SK-N-SH treated with all-trans-retinoic acid at 6 μM for 48 hours (cell line): ENCODE measurements around the gene ASAP2.

Source experiments
- ATAC-seq: fragments of 200-7000 bp; cut with Tn5 transposase; 3 replicates; pipeline ENCODE4 v1.9.1; 2020; ENCODE audit warnings: mild to moderate bottlenecking, moderate library complexity
- ARNTL ChIP-seq: fragments of 450-650 bp; formaldehyde crosslinking; IDR thresholded peaks from 2 replicates; pipeline ENCODE4 v1.5.0; 2020; ENCODE audit warnings: low read depth, mild to moderate bottlenecking, moderate library complexity, borderline replicate concordance
- BACH2 ChIP-seq: fragments of 250-450 bp; sonication (Bioruptor Pico); IDR thresholded peaks from 2 replicates; pipeline ENCODE4 v1.9.0; 2021; ENCODE audit warnings: mild to moderate bottlenecking, borderline replicate concordance
- CSDC2 ChIP-seq: fragments of 250-450 bp; sonication (Bioruptor Pico); IDR thresholded peaks from 2 replicates; pipeline ENCODE4 v1.5.0; 2020; ENCODE audit warnings: mild to moderate bottlenecking, moderate library complexity
- ESRRG ChIP-seq: fragments of 250-450 bp; sonication (Bioruptor Pico); IDR thresholded peaks from 2 replicates; pipeline ENCODE4 v1.6.1; 2021; ENCODE audit warnings: mild to moderate bottlenecking
- GLIS3 ChIP-seq: fragments of 250-450 bp; sonication (Bioruptor Pico); IDR thresholded peaks from 2 replicates; pipeline ENCODE4 v1.5.0; 2020; ENCODE audit warnings: mild to moderate bottlenecking, moderate library complexity
- ISL1 ChIP-seq: fragments of 250-450 bp; sonication (Bioruptor Pico); IDR thresholded peaks from 2 replicates; pipeline ENCODE4 v2.1.2; 2022; ENCODE audit warnings: mild to moderate bottlenecking, moderate library complexity
- OSR1 ChIP-seq: fragments of 250-450 bp; sonication (Bioruptor Pico); IDR thresholded peaks from 2 replicates; pipeline ENCODE4 v1.8.0; 2022; ENCODE audit warnings: moderate library complexity, mild to moderate bottlenecking, inconsistent platforms
- PPARA ChIP-seq: fragments of 250-450 bp; sonication (Bioruptor Pico); IDR thresholded peaks from 2 replicates; pipeline ENCODE4 v1.5.0; 2020; ENCODE audit warnings: mild to moderate bottlenecking, borderline replicate concordance
- RARB ChIP-seq: fragments of 250-450 bp; sonication (Bioruptor Pico); IDR thresholded peaks from 2 replicates; pipeline ENCODE4 v1.8.0; 2021; ENCODE audit warnings: mild to moderate bottlenecking, moderate library complexity
- SNAI2 ChIP-seq: fragments of 250-450 bp; sonication (Bioruptor Pico); IDR thresholded peaks from 2 replicates; pipeline ENCODE4 v1.5.0; 2020; ENCODE audit warnings: mild to moderate bottlenecking, moderate library complexity
- TCF4 ChIP-seq: fragments of 250-450 bp; sonication (Bioruptor Pico); IDR thresholded peaks from 2 replicates; pipeline ENCODE4 v1.8.0; 2021; ENCODE audit warnings: mild to moderate bottlenecking, moderate library complexity, borderline replicate concordance
- TOX ChIP-seq: fragments of 250-450 bp; sonication (Bioruptor Pico); IDR thresholded peaks from 2 replicates; pipeline ENCODE4 v1.8.0; 2021; ENCODE audit warnings: mild to moderate bottlenecking, moderate library complexity, borderline replicate concordance
- ZC3H10 ChIP-seq: fragments of 250-450 bp; sonication (Bioruptor Pico); IDR thresholded peaks from 2 replicates; pipeline ENCODE4 v1.5.1; 2021; ENCODE audit warnings: mild to moderate bottlenecking, moderate library complexity
- ZFP3 ChIP-seq: fragments of 250-450 bp; sonication (Bioruptor Pico); IDR thresholded peaks from 2 replicates; pipeline ENCODE4 v1.5.0; 2020; ENCODE audit warnings: mild to moderate bottlenecking, moderate library complexity
- ZFP30 ChIP-seq: fragments of 450-650 bp; formaldehyde crosslinking; IDR thresholded peaks from 2 replicates; pipeline ENCODE4 v1.5.0; 2022; ENCODE audit warnings: mild to moderate bottlenecking, moderate library complexity
- ZNF565 ChIP-seq: fragments of 450-650 bp; formaldehyde crosslinking; conservative IDR thresholded peaks from 2 replicates; pipeline ENCODE4 v1.5.0; 2020; ENCODE audit warnings: low read depth, mild to moderate bottlenecking, moderate library complexity
- ZNF70 ChIP-seq: fragments of 450-650 bp; formaldehyde crosslinking; IDR thresholded peaks from 2 replicates; pipeline ENCODE4 v1.5.0; 2020; ENCODE audit warnings: mild to moderate bottlenecking, moderate library complexity
- ZNF8 ChIP-seq: fragments of 450-650 bp; formaldehyde crosslinking; IDR thresholded peaks from 2 replicates; pipeline ENCODE4 v1.5.0; 2020; ENCODE audit warnings: mild to moderate bottlenecking, moderate library complexity
- TF ChIP-seq, protein P1 (sequence below): fragments of 250-450 bp; sonication (Bioruptor Pico); IDR thresholded peaks from 2 replicates; pipeline ENCODE4 v1.5.1; 2020; ENCODE audit warnings: low read depth, mild to moderate bottlenecking, moderate library complexity
- TF ChIP-seq, protein P2 (sequence below): fragments of 250-450 bp; sonication (Bioruptor Pico); IDR thresholded peaks from 2 replicates; pipeline ENCODE4 v1.5.0; 2020; ENCODE audit warnings: mild to moderate bottlenecking, moderate library complexity
- TF ChIP-seq, protein P3 (sequence below): fragments of 250-450 bp; sonication (Bioruptor Pico); IDR thresholded peaks from 2 replicates; pipeline ENCODE4 v1.8.0; 2021; ENCODE audit warnings: low read depth, mild to moderate bottlenecking, moderate library complexity, borderline replicate concordance
- TF ChIP-seq, protein P4 (sequence below): fragments of 250-450 bp; sonication (Bioruptor Pico); IDR thresholded peaks from 2 replicates; pipeline ENCODE4 v1.8.0; 2020; ENCODE audit warnings: mild to moderate bottlenecking, moderate library complexity, borderline replicate concordance
- TF ChIP-seq, protein P5 (sequence below): fragments of 250-450 bp; sonication (Bioruptor Pico); IDR thresholded peaks from 2 replicates; pipeline ENCODE4 v1.5.1; 2021; ENCODE audit warnings: mild to moderate bottlenecking, moderate library complexity

Gene ASAP2

DNA sequence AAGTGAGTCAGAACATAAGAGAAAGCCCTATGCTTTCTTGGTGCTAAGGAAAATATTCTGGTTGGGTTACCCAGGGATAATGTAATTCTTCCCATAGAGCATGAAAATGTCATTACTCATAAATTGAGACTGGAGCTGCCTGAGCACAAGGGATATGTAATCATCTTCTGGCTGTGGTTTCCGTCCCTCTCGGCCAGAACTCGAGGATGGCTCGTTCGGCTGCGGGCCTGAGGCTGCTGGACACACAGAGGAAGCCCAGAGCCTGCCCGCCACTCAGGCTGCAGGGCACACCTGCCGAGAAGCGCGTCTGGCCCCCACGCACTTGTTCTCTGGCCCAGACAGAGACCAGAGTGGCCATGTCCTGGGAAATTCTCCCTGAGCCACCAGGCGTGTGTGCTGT is 104.9 kb downstream of the ASAP2 start (continued):
- TF ChIP-seq SNAI2 = peak; percentile 95

DNA sequence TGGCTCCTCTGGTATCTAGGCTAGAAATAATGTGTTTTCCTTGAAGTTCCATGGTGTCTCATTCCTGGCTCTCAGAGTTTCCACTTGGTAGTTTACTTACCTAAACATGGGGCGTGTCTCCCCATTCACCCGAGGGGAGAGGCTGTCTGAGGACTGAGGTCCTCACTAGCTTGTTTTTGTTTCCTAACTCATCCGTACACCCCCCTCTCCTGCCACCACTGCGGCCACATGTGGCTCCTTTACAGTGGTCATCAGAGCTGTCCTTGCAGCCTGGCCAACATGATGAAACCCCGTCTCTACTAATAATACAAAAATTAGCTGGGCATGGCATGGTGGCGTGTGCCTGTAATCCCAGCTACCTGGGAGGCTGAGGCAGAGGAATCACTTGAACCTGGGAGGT is 106.0 kb downstream of the ASAP2 start:
- ATAC-seq = no peak
- TF ChIP-seq, protein P1, sequence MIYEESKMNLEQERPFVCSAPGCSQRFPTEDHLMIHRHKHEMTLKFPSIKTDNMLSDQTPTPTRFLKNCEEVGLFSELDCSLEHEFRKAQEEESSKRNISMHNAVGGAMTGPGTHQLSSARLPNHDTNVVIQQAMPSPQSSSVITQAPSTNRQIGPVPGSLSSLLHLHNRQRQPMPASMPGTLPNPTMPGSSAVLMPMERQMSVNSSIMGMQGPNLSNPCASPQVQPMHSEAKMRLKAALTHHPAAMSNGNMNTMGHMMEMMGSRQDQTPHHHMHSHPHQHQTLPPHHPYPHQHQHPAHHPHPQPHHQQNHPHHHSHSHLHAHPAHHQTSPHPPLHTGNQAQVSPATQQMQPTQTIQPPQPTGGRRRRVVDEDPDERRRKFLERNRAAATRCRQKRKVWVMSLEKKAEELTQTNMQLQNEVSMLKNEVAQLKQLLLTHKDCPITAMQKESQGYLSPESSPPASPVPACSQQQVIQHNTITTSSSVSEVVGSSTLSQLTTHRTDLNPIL (CRISPR knock-in tag) = no peak
- no peak for TF ChIP-seq OSR1 (CRISPR knock-in tag)
- no peak for TF ChIP-seq ZNF565 (CRISPR knock-in tag)
- no peak for TF ChIP-seq PPARA
- TF ChIP-seq, protein P2, sequence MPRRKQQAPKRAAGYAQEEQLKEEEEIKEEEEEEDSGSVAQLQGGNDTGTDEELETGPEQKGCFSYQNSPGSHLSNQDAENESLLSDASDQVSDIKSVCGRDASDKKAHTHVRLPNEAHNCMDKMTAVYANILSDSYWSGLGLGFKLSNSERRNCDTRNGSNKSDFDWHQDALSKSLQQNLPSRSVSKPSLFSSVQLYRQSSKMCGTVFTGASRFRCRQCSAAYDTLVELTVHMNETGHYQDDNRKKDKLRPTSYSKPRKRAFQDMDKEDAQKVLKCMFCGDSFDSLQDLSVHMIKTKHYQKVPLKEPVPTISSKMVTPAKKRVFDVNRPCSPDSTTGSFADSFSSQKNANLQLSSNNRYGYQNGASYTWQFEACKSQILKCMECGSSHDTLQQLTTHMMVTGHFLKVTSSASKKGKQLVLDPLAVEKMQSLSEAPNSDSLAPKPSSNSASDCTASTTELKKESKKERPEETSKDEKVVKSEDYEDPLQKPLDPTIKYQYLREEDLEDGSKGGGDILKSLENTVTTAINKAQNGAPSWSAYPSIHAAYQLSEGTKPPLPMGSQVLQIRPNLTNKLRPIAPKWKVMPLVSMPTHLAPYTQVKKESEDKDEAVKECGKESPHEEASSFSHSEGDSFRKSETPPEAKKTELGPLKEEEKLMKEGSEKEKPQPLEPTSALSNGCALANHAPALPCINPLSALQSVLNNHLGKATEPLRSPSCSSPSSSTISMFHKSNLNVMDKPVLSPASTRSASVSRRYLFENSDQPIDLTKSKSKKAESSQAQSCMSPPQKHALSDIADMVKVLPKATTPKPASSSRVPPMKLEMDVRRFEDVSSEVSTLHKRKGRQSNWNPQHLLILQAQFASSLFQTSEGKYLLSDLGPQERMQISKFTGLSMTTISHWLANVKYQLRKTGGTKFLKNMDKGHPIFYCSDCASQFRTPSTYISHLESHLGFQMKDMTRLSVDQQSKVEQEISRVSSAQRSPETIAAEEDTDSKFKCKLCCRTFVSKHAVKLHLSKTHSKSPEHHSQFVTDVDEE (CRISPR knock-in tag) = no peak
- TF ChIP-seq, protein P3, sequence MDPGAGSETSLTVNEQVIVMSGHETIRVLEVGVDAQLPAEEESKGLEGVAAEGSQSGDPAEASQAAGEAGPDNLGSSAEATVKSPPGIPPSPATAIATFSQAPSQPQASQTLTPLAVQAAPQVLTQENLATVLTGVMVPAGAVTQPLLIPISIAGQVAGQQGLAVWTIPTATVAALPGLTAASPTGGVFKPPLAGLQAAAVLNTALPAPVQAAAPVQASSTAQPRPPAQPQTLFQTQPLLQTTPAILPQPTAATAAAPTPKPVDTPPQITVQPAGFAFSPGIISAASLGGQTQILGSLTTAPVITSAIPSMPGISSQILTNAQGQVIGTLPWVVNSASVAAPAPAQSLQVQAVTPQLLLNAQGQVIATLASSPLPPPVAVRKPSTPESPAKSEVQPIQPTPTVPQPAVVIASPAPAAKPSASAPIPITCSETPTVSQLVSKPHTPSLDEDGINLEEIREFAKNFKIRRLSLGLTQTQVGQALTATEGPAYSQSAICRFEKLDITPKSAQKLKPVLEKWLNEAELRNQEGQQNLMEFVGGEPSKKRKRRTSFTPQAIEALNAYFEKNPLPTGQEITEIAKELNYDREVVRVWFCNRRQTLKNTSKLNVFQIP (CRISPR knock-in tag) = no peak
- TF ChIP-seq, protein P4, sequence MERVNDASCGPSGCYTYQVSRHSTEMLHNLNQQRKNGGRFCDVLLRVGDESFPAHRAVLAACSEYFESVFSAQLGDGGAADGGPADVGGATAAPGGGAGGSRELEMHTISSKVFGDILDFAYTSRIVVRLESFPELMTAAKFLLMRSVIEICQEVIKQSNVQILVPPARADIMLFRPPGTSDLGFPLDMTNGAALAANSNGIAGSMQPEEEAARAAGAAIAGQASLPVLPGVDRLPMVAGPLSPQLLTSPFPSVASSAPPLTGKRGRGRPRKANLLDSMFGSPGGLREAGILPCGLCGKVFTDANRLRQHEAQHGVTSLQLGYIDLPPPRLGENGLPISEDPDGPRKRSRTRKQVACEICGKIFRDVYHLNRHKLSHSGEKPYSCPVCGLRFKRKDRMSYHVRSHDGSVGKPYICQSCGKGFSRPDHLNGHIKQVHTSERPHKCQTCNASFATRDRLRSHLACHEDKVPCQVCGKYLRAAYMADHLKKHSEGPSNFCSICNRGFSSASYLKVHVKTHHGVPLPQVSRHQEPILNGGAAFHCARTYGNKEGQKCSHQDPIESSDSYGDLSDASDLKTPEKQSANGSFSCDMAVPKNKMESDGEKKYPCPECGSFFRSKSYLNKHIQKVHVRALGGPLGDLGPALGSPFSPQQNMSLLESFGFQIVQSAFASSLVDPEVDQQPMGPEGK (CRISPR knock-in tag) = no peak
- no peak for TF ChIP-seq BACH2 (CRISPR knock-in tag)
- TF ChIP-seq CSDC2 (CRISPR knock-in tag) = no peak
- TF ChIP-seq GLIS3 (CRISPR knock-in tag) = no peak
- no peak for TF ChIP-seq RARB (CRISPR knock-in tag)
- TF ChIP-seq, protein P5, sequence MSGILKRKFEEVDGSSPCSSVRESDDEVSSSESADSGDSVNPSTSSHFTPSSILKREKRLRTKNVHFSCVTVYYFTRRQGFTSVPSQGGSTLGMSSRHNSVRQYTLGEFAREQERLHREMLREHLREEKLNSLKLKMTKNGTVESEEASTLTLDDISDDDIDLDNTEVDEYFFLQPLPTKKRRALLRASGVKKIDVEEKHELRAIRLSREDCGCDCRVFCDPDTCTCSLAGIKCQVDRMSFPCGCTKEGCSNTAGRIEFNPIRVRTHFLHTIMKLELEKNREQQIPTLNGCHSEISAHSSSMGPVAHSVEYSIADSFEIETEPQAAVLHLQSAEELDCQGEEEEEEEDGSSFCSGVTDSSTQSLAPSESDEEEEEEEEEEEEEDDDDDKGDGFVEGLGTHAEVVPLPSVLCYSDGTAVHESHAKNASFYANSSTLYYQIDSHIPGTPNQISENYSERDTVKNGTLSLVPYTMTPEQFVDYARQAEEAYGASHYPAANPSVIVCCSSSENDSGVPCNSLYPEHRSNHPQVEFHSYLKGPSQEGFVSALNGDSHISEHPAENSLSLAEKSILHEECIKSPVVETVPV (CRISPR knock-in tag) = no peak
- TF ChIP-seq ARNTL (CRISPR knock-in tag) = no peak
- no peak for TF ChIP-seq ISL1 (CRISPR knock-in tag)
- no peak for TF ChIP-seq ZFP3 (CRISPR knock-in tag)
- TF ChIP-seq ZNF8 = no peak
- TF ChIP-seq SNAI2 = no peak
- no peak for TF ChIP-seq ZC3H10
- TF ChIP-seq ZNF70 (CRISPR knock-in tag) = no peak
- no peak for TF ChIP-seq TOX

DNA sequence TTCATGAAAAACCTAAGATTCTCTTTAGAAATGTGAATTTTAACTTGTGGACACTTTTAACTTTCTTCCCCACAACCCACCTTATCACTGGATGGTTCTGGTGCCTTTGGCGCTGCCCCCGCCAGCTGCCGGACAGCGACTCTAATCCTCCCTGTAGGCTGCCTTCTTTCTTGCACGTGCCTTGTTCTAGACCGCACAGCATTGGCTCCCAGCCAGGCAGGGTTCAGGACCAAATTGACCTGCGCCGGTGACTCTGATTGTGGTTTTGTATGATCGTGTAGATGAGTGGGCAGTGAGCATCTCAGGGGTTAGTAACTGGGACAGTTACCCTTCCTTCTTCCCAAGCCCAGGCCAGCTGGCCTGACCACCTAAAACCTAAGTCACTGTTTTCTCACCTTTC is 106.8 kb downstream of the ASAP2 start:
- no peak for TF ChIP-seq ZFP30 (CRISPR knock-in tag)
- no peak for TF ChIP-seq TCF4
- TF ChIP-seq BACH2 (CRISPR knock-in tag) = no peak
- TF ChIP-seq ESRRG (CRISPR knock-in tag) = no peak
- no peak for TF ChIP-seq ISL1 (CRISPR knock-in tag)
- no peak for TF ChIP-seq SNAI2
- no peak for TF ChIP-seq CSDC2 (CRISPR knock-in tag)
- TF ChIP-seq ARNTL (CRISPR knock-in tag) = no peak
- no peak for TF ChIP-seq RARB (CRISPR knock-in tag)
- no peak for TF ChIP-seq ZFP3 (CRISPR knock-in tag)
- no peak for ATAC-seq
